Cortex of kidney (tissue), 1 donor: ENCODE measurements around the gene C12orf56.
"Not testable (repeated sequence)": the region's sequence is repeated elsewhere in the genome, so short reads cannot be mapped to it uniquely, and the experiment has no call there.

Experiments
- DNase-seq: peaks from one replicate; lab custom pipeline; 2025; lab: John Stamatoyannopoulos, UW

C12orf56 gene

GRCh38 chr12:64387197-64387816 lies 3.3 kb downstream of the C12orf56 start:
- no peak for DNase-seq

- DNase-seq = no peak
These were observed 5.1 kb downstream of the C12orf56 start for GRCh38 chr12:64385468-64385867.

GRCh38 chr12:64385019-64385418 lies 5.5 kb downstream of the C12orf56 start:
- no peak for DNase-seq

GRCh38 chr12:64383675-64384074 lies 6.9 kb downstream of the C12orf56 start:
- DNase-seq = no peak

GRCh38 chr12:64362721-64363305 lies 27.7 kb downstream of the C12orf56 start:
- no peak for DNase-seq

- not testable (repeated sequence) for DNase-seq
These were observed 29.4 kb downstream of the C12orf56 start for GRCh38 chr12:64361173-64361572.

- DNase-seq = not testable (repeated sequence)
These were observed 34.3 kb downstream of the C12orf56 start for GRCh38 chr12:64356209-64356608.

- no peak for DNase-seq
These were observed 38.4 kb downstream of the C12orf56 start for GRCh38 chr12:64352181-64352580.

- DNase-seq = no peak
These were observed 39.3 kb downstream of the C12orf56 start for GRCh38 chr12:64351265-64351664.

GRCh38 chr12:64347630-64348029 lies 42.9 kb downstream of the C12orf56 start:
- no peak for DNase-seq

- not testable (repeated sequence) for DNase-seq
These were observed 45.9 kb downstream of the C12orf56 start for GRCh38 chr12:64344631-64345030.

GRCh38 chr12:64340546-64340945 lies 50.0 kb downstream of the C12orf56 start:
- DNase-seq = not testable (repeated sequence)

- DNase-seq = no peak
These were observed 54.6 kb downstream of the C12orf56 start for GRCh38 chr12:64335886-64336466.

GRCh38 chr12:64332938-64333337 lies 57.6 kb downstream of the C12orf56 start:
- no peak for DNase-seq

GRCh38 chr12:64332296-64332695 lies 58.3 kb downstream of the C12orf56 start:
- no peak for DNase-seq

GRCh38 chr12:64329031-64329710 lies 61.4 kb downstream of the C12orf56 start:
- not testable (repeated sequence) for DNase-seq

- no peak for DNase-seq
These were observed 65.5 kb downstream of the C12orf56 start for GRCh38 chr12:64325055-64325454.

- no peak for DNase-seq
These were observed 66.9 kb downstream of the C12orf56 start for GRCh38 chr12:64323476-64324225.

GRCh38 chr12:64323006-64323405 lies 67.6 kb downstream of the C12orf56 start:
- DNase-seq = no peak

- no peak for DNase-seq
These were observed 69.9 kb downstream of the C12orf56 start for GRCh38 chr12:64320611-64321010.

GRCh38 chr12:64319540-64320225 lies 70.9 kb downstream of the C12orf56 start:
- DNase-seq = not testable (repeated sequence)

GRCh38 chr12:64318605-64319004 lies 72.0 kb downstream of the C12orf56 start:
- DNase-seq = no peak
